ENCODE data around the gene ELP1. TPM values are rescaled to one million over a fixed set of nuclear protein-coding genes. Genes with fewer than 3 reads are reported as not detected.

The ELP1 gene
- total RNA-seq, 1 donor from 2014 or later = 56.6 TPM

Other genes with a start within 250 kb of the ELP1 start
- gene ACTL7B, start 78.1 kb downstream of the ELP1 start, total RNA-seq (ENCODE audit: insufficient read depth, low replicate concordance) = 1.4 TPM
- 0.96 TPM for gene ACTL7A, start 71.9 kb downstream of the ELP1 start, total RNA-seq (ENCODE audit: insufficient read depth, low replicate concordance)
- 4.6 TPM for gene ABITRAM, start 276 bp upstream of the ELP1 start, total RNA-seq (ENCODE audit: insufficient read depth, low replicate concordance)
- 68.9 TPM for gene CTNNAL1, start 79.4 kb upstream of the ELP1 start, total RNA-seq (ENCODE audit: insufficient read depth, low replicate concordance)
- gene TMEM245, start 185.8 kb upstream of the ELP1 start, total RNA-seq (ENCODE audit: insufficient read depth, low replicate concordance) = 75.4 TPM
- 9.1 TPM for gene FRRS1L, start 233.1 kb upstream of the ELP1 start, total RNA-seq (ENCODE audit: insufficient read depth, low replicate concordance)

Data from umbilical cord (tissue), 1 donor.